HEK293T (cell line): ENCODE data around the gene ELP4.

Experiments used
- ARNT ChIP-seq: fragments of 450-650 bp; IDR thresholded peaks from 2 replicates; pipeline ENCODE4 v1.6.1; 2017; ENCODE audit warnings: mild to moderate bottlenecking
- BHLHE40 ChIP-seq: fragments of 450-650 bp; IDR thresholded peaks from 2 replicates; pipeline ENCODE4 v1.6.1; 2016; ENCODE audit warnings: mild to moderate bottlenecking, moderate library complexity, borderline replicate concordance
- CTBP1 ChIP-seq: fragments of 450-650 bp; IDR thresholded peaks from 2 replicates; pipeline ENCODE4 v1.6.1; 2016; ENCODE audit warnings: borderline replicate concordance
- FOXA1 ChIP-seq: fragments of 450-650 bp; IDR thresholded peaks from 2 replicates; pipeline ENCODE4 v1.6.1; 2016; ENCODE audit warnings: mild to moderate bottlenecking
- FOXM1 ChIP-seq: fragments of 450-650 bp; IDR thresholded peaks from 2 replicates; pipeline ENCODE4 v1.6.1; 2017; ENCODE audit warnings: mild to moderate bottlenecking, borderline replicate concordance
- L3MBTL2 ChIP-seq: fragments of 450-650 bp; conservative IDR thresholded peaks from 2 replicates; pipeline ENCODE4 v1.6.1; 2016; ENCODE audit warnings: mild to moderate bottlenecking
- LEF1 ChIP-seq: fragments of 450-650 bp; IDR thresholded peaks from 2 replicates; pipeline ENCODE4 v1.6.1; 2017; ENCODE audit warnings: mild to moderate bottlenecking, borderline replicate concordance
- SP1 ChIP-seq: fragments of 450-650 bp; IDR thresholded peaks from 2 replicates; pipeline ENCODE4 v1.6.1; 2017
- ZNF384 ChIP-seq: fragments of 450-650 bp; IDR thresholded peaks from 2 replicates; pipeline ENCODE4 v1.6.1; 2016
- TF ChIP-seq, protein P1 (sequence below): fragments of 450-650 bp; IDR thresholded peaks from 2 replicates; pipeline ENCODE4 v1.6.1; 2016

DNA sequence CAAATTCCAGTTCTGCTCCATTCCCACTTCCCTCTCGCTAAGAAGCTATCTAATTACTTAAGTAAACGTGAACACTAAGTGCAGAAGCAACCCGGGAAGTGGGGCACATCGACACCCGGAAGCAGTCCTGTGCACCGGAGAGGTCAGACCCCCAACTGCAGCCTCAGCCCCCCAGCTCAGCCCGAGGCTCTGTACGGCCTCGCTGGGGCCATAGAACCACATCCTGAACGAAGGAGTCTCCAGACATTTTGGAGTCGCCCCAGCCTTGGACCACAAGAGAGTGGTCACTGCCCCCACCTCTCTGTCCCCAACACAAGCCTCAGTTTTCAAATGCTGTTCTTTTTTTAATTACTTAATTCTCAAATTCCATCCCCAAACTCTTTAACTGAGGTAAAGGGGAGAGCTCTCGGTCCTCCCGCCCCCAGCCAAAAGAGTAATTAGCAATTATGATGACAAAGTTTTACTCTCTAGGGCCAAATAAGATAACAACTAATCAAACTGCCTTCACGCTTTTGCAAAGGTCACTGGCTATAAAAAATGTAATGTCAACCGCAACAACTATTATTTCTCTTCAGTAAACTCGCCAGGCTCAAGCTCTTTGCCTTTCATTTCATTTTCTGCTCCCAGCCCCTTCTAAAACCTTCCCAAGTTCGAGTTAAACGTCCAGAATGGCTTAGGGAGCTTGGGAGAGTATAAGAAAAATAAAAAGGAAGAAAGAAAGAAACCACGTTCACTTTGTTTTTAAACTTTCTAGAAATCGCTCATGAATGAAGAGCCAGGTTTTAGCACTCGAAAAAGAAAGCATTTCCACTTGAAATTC lies 299.4 kb downstream of the ELP4 start:
- no peak for TF ChIP-seq ZNF384
- TF ChIP-seq FOXA1, result no peak
- TF ChIP-seq FOXM1, result no peak
- no peak for TF ChIP-seq CTBP1
- TF ChIP-seq, protein P1, sequence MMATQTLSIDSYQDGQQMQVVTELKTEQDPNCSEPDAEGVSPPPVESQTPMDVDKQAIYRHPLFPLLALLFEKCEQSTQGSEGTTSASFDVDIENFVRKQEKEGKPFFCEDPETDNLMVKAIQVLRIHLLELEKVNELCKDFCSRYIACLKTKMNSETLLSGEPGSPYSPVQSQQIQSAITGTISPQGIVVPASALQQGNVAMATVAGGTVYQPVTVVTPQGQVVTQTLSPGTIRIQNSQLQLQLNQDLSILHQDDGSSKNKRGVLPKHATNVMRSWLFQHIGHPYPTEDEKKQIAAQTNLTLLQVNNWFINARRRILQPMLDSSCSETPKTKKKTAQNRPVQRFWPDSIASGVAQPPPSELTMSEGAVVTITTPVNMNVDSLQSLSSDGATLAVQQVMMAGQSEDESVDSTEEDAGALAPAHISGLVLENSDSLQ, result no peak
- no peak for TF ChIP-seq BHLHE40
- no peak for TF ChIP-seq ARNT
- no peak for TF ChIP-seq L3MBTL2
- no peak for TF ChIP-seq SP1
- no peak for TF ChIP-seq LEF1
